GM18868 (cell line): ENCODE data around the gene FGF2.
"Not testable (repeated sequence)": the region's sequence is repeated elsewhere in the genome, so short reads cannot be mapped to it uniquely, and the experiment has no call there.

Experiments used
- ATAC-seq: cut with Tn5 transposase; IDR thresholded peaks from one replicate; pipeline ENCODE4 v1.9.1; 2021; ENCODE audit warnings: mild to moderate bottlenecking, moderate library complexity; ENCODE audit not compliant: unreplicated experiment

Gene FGF2

DNA sequence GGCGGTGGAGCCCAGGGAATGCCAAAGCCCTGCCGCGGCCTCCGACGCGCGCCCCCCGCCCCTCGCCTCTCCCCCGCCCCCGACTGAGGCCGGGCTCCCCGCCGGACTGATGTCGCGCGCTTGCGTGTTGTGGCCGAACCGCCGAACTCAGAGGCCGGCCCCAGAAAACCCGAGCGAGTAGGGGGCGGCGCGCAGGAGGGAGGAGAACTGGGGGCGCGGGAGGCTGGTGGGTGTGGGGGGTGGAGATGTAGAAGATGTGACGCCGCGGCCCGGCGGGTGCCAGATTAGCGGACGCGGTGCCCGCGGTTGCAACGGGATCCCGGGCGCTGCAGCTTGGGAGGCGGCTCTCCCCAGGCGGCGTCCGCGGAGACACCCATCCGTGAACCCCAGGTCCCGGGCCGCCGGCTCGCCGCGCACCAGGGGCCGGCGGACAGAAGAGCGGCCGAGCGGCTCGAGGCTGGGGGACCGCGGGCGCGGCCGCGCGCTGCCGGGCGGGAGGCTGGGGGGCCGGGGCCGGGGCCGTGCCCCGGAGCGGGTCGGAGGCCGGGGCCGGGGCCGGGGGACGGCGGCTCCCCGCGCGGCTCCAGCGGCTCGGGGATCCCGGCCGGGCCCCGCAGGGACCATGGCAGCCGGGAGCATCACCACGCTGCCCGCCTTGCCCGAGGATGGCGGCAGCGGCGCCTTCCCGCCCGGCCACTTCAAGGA lies at the start of gene FGF2:
FGF2 (plus strand) TSS at position 279 of the 705 bp plus-strand sequence; CDS start at position 623, 344 bp downstream.
- peak; percentile 16 for ATAC-seq

DNA sequence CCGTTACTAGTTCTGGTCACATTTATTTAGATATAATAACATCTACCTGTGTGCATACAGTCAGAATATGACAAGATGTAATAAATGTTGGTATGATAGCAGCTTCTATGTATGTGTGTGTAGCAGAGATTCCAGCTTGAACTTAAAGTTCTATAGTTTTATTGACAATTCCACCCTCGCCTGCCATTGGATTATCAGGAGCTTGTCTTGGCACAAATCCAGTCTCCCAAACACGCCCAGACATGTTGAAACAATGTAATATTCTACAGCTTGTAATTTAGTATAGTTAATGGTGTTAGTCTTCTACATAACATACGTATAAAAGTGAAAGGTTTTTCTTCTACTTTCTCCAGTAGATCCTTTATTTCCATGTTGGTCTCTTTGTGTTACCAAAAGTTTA lies 49.7 kb upstream of the FGF2 start:
- ATAC-seq: no peak

DNA sequence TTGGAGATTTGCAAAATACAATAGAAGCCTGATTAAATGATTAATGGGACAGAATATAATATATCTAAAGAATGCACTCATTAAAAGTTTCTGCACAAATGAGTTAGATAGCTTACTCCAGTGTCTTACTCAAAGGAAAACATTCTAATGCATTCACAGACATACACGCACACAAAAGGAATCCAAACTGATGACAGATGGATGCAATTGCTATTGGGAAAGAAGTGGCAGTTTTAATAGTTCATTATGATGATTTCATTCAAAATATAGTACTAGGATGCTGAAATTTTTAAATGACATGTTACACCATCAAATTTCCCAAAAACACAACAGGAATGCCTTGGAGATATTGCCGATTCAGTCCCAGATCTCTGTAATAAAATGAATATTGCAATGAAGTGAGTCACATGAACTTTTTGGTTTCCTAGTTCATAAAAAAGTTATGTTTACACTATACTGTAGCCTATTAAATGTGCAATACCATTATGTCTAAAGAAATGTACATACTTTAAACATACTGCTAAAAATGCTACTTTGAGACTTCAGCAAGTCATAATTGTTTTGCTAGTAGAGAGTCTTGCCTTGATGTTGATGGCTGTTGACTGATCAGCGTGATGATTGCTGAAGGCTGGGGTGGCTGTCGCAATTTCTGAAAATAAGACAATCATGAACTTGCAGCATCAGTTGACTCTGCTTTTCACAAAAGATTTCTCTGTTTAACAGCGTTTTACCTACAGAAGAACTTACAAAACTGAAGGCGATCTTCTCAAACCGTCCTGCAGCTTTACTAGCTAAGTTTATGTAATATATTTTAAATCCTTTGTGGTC lies 48.6 kb upstream of the FGF2 start:
- ATAC-seq: no peak

- no peak for ATAC-seq
These were observed 45.1 kb upstream of the FGF2 start for GRCh38 chr4:122781486-122781885.

DNA sequence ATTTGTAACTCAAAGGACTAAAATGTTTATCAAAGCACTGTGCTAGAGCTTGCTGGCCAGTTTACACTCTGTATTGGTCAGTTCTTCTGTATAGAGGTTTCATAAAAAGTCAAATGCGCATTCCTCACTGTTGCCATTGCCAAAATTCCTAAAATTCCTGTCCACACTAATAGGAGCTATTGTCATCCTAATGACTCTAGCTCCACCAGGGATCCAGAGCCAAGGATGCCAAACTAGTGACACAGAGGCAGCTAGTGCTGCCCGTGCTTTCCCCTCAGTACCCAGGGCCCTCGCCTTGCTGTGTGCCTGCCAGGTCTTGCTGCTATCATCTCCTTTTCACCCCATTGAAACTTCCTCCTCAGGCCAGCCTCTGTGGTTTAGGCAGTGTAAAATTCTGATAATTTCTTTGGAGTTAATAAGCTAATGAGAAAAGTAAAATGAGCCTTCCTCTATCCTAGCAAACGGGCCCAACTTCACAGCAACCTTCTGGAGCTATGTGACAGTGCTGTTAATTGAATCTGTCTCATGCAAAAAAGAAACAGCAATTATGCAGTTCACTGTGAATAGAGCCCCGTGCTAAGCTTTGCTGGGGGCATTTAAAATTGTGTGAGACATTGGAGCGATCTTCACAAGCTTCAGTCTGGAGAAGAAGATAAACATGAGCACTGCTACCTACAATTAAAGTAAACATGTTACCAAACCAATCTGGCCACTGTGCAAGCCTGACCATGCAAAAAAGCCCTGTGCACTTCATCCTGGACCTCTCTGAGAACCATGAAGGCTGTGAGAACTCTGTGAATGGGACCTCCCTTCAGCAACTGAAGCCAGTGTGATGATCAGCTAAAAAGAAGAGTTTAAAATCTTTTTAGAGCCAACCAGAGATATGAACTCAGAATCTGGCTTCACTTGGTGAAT lies 43.1 kb upstream of the FGF2 start:
- no peak for ATAC-seq

DNA sequence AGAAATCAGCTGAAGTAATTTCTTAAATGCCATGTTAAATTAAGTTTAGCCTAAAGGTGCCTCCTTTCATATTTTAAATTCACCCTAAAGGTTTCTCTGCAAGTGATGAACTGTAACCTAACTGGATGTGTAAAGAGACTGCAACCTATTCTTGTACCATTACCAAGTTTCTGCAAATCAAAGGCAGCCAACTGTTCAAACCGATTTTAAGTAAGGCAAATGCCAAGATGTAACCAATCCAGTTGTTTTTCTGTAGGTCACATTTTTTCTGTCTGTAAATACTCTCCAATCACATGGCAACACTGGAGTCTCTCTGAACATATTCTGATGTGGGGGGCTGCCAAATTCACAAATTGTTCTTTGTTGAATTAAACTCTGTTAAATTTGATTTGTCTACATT lies 42.4 kb upstream of the FGF2 start:
- no peak for ATAC-seq

- ATAC-seq: no peak
These were observed 41.5 kb upstream of the FGF2 start for GRCh38 chr4:122785099-122785498.

DNA sequence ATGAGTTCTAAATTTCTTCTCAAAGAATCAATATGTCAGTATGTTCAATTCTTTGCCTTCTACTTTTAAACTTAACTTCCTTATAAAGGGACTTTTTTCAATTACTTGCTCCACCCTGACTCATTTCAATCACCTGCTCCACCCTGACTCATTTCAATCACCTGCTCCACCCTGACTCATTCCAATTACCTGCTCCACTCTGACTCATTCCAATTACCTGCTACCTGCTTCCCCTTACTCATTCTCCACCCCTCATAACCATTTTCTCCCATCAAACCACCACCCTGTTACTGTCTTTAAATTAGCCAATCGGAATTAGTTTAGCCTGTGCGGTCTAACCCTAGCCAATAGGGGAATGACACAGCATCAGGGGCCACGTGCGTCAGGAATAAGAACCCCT lies 40.3 kb upstream of the FGF2 start:
- not testable (repeated sequence) for ATAC-seq

GRCh38 chr4:122786920-122787319 lies 39.7 kb upstream of the FGF2 start:
- not testable (repeated sequence) for ATAC-seq

GRCh38 chr4:122787940-122788339 lies 38.7 kb upstream of the FGF2 start:
- no peak for ATAC-seq

GRCh38 chr4:122788935-122789334 lies 37.7 kb upstream of the FGF2 start:
- ATAC-seq: no peak

DNA sequence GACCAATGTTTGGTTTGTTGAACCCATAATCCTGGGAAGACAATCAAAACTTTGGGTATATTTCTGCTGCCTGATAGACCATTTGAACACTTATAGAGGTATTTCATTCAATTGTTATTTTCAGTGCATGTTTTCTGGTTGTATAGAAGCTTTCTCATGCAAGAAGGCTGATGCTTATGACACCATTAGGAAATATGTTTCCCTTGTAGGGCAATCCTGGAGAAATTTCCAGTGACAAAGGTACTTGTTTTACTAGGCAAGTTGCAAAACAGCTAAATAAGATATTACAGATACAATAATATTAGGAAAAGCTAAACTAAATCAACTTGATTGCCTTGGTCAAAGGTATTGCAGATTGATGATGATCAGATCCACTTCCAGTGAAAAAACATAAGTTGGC lies 32.8 kb upstream of the FGF2 start:
- ATAC-seq: no peak

GRCh38 chr4:122796801-122797404 lies 29.7 kb upstream of the FGF2 start:
- no peak for ATAC-seq

GRCh38 chr4:122797405-122798094 lies 29.1 kb upstream of the FGF2 start:
- no peak for ATAC-seq

- ATAC-seq: no peak
These were observed 28.5 kb upstream of the FGF2 start for GRCh38 chr4:122798101-122798500.

DNA sequence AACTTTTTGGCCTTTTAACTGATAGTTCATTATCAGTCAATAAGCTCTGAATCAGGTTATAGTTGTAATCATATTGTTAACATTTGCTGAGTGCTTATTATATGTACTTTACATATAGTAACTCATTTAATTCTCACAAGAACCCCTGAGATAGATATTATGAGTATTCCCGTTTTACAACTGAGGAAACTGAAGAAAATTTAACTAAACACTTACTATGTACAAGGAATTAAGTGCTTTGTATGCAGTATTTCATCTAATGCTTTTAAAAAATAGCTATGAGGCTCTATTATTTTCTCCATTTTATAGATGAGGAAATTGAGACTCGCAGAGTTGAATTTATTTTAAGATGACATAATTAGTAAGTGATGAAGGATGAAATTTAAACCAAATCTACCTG lies 27.7 kb upstream of the FGF2 start:
- no peak for ATAC-seq

DNA sequence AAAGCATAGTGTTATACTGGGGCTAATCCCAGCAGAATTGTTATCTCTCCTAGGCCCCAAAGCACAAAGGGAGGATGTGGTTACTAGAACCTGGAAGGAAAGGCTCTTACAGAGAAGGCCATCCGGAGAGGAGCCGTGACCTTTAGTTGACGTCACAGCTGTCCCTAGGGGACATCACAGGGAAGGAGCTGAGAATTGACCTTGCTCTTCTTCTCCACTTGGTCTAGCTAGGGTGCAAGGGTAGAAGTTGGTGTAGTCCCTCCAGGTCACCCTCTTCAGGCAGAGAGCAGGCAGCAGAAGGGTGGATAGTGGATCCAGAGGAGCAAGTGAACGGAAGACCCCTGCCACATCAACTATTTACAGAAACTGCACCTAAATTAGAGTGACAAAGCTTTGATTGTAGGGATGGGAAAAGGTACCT lies 22.8 kb upstream of the FGF2 start:
- ATAC-seq: no peak

DNA sequence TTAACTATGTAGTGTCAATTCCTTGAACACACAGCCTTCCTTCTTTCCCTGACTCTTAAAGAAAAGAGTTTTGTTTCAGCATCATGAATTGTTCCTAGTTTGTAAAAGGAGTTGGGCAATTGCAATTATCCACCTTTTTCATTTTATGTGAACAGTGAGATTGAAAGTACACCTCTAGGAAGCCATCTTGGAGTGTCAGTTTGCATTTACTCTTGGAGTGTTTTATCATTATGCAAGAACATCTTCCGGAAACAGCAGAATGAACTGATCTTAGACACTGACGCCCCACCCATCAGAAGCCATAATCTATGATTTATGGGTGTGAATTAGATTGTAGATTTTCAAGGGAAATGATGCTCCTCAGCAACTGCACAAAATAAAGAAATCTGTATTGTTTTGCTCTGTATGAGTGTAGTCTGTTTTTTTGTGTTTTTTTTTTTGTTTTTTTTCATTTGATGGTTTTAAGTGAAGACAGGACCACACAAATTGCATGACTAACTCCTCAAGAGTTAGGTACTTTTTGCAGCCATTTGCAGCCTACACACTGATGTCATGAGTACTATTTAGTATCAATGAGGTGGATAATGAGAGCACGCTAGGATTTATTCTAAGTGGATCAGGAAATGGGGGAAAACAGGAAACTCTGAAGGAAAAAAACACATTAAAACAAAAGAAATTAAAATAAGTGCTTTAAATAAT lies 19.5 kb upstream of the FGF2 start:
- ATAC-seq: peak; percentile 64

DNA sequence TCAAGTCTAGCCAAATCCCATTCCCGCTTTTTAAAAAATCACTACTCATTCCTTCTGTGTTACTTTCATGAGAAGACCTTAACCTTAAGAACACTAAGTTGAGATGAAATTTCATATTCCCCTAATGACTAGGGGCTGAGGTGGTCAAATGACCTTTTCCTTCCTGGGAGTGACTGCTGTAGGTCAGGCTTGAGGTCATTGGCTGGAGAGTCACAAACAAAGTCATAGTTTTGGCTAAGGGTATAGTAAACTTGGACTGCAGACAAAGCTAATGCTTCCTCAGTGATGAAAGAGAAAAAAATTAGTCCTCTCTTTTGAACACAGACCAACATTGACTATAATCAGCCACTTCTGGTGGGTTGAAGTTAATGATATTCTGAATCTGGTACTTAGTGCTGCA lies 16.0 kb upstream of the FGF2 start:
- no peak for ATAC-seq

DNA sequence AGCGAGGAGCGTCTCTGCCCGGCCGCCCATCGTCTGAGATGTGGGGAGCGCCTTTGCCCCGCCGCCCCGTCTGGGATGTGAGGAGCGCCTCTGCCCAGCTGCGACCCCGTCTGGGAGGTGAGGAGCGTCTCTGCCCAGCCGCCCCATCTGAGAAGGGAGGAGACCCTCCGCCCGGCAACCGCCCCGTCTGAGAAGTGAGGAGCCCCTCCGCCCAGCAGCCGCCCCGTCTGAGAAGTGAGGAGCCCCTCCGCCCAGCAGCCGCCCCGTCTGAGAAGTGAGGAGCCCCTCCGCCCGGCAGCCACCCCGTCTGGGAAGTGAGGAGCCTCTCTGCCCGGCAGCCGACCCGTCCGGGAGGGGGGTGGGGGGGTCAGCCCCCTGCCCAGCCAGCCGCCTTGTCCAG lies 14.8 kb upstream of the FGF2 start:
- ATAC-seq: not testable (repeated sequence)
